ENCODE results near the gene DFFB. TPM values are rescaled to one million over a fixed set of nuclear protein-coding genes. Genes with fewer than 3 reads are reported as not detected.
A peak's percentile ranks its signal among the peaks of the same experiment; 100 is the strongest.
"Not testable (repeated sequence)": the region's sequence is repeated elsewhere in the genome, so short reads cannot be mapped to it uniquely, and the experiment has no call there.

DFFB gene, protein sequence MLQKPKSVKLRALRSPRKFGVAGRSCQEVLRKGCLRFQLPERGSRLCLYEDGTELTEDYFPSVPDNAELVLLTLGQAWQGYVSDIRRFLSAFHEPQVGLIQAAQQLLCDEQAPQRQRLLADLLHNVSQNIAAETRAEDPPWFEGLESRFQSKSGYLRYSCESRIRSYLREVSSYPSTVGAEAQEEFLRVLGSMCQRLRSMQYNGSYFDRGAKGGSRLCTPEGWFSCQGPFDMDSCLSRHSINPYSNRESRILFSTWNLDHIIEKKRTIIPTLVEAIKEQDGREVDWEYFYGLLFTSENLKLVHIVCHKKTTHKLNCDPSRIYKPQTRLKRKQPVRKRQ
- total RNA-seq, result 1 to 10 TPM; 7.6 to 9.2 (median 8.4) TPM
- long read RNA-seq, donor 1, partial matches to known transcripts, result 1 of 7 reads
- long read RNA-seq, donor 1, other reads (novel, unspliced or antisense), result 3 of 7 reads
- long read RNA-seq, donor 2, partial matches to known transcripts, result 0 of 3 reads
- long read RNA-seq, donor 2, other reads (novel, unspliced or antisense), result 2 of 3 reads

DNA sequence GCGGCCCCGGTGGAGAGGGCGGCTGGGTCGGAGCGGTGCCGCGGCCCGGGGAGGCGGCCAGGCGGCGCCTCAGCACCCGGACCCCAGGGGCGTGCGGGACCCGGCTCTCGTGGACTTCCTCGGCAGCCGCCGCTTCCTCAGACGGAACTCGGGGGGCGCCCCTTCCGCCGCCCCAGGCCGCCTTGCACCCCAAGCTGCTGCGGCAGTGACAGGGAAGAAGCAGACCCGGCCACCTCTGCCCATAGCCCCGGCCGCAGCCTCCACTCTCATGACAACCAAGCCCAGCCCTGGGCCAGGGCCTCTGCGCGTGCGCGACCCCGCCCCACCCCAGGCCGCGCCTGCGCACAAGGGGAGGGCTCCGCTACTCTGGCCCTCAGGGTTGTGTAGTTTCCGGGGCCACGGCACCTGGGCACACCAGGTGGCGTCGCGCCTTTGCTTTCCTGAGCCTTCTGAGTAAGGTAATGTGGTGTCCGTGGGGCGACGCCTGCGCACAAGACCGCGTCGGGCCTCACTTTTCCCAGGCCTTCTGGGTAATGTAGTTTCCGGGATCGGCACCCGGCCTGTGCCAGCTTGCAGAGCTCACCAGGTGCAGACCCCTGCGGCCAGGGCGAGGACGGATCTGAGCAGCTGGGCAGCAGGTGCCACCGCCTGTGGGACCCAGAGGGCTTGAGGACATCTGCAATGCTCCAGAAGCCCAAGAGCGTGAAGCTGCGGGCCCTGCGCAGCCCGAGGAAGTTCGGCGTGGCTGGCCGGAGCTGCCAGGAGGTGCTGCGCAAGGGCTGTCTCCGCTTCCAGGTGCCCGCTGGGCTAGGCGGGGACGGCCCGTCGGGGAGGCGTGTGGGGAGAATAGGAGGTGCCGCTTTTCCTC, at the start of gene DFFB, which contains the start of gene CEP104:
Gene DFFB, plus strand, starts transcription at position 554 of the 868 bp plus-strand sequence. Its CDS starts 128 bp downstream, at position 682.
Gene CEP104, minus strand, starts transcription at position 289 of the 868 bp plus-strand sequence. CDS start 4,804 bp downstream, outside the sequence.
- intact Hi-C loops (cut with DNase I, micrococcal nuclease), result no loop called here
- Histone ChIP-seq H3K9me3 (no peaks in the 10 kb centered on the region), H3K4me1 (ENCODE audit: low read depth) (peaks cover 17% of the 10 kb centered on the region), H3K36me3 (ENCODE audit: low read depth) (no peaks in the 10 kb centered on the region), H3K4me3 (peak within 1 kb of the TSS; percentile 83)
- peak; percentile 98 for DNase-seq
- ATAC-seq, result peak; percentile 98
- TF ChIP-seq, protein P1, sequence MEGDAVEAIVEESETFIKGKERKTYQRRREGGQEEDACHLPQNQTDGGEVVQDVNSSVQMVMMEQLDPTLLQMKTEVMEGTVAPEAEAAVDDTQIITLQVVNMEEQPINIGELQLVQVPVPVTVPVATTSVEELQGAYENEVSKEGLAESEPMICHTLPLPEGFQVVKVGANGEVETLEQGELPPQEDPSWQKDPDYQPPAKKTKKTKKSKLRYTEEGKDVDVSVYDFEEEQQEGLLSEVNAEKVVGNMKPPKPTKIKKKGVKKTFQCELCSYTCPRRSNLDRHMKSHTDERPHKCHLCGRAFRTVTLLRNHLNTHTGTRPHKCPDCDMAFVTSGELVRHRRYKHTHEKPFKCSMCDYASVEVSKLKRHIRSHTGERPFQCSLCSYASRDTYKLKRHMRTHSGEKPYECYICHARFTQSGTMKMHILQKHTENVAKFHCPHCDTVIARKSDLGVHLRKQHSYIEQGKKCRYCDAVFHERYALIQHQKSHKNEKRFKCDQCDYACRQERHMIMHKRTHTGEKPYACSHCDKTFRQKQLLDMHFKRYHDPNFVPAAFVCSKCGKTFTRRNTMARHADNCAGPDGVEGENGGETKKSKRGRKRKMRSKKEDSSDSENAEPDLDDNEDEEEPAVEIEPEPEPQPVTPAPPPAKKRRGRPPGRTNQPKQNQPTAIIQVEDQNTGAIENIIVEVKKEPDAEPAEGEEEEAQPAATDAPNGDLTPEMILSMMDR (IDR thresholded peaks at IDR 0.05), result peak; percentile 47

DNA sequence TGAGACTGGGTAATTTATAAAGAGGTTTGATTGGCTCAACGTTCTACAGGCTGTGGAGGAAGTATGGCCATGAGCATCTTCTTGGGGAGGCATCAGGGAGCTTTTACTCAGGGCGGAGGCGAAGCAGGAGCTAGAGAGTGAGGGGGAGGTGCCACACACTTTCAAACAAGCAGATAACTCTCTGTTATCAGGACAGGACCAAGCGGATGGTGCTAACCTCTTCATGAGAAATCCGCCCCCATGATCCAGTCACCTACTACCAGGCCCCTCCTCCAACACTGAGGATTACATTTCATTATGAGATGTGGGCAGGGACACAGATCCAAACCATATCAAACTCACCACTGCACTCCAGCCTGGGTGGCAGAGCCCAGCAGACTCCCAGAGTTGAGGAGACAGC, 49.5 kb upstream of the DFFB start:
- H3K4me3 ChIP-seq, result no peak overlapping the region
- TF ChIP-seq, protein P1 (IDR thresholded peaks at IDR 0.05), result no peak
- DNase-seq, result no peak
- no peak for ATAC-seq
- no peaks in the 10 kb centered on the region for H3K36me3 ChIP-seq (ENCODE audit: low read depth)
- H3K4me1 ChIP-seq (ENCODE audit: low read depth), result no peaks in the 10 kb centered on the region
- intact Hi-C loops (cut with DNase I, micrococcal nuclease), result no loop called here
- no peaks in the 10 kb centered on the region for H3K9me3 ChIP-seq

DNA sequence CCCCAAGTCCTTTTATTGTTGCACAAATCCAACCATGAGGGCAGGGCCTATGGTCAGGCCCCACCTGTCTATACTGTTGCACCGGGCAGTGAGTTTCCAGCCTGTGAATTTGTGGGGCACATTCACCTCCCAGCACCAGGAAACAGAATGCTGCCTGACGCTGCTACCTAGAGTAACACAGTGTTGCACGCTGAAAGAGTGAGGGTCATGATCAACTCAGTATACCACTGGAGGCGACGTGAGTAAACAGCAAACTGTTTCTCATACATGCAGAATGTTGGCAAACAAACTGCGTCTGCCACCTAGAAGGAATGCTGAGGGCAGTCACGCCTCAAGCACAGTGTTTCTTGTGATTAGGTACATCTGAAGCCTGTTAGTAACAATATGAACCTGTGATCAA, 47.6 kb upstream of the DFFB start:
- DNase-seq, result no peak
- intact Hi-C loops (cut with DNase I, micrococcal nuclease), result no loop called here

DNA sequence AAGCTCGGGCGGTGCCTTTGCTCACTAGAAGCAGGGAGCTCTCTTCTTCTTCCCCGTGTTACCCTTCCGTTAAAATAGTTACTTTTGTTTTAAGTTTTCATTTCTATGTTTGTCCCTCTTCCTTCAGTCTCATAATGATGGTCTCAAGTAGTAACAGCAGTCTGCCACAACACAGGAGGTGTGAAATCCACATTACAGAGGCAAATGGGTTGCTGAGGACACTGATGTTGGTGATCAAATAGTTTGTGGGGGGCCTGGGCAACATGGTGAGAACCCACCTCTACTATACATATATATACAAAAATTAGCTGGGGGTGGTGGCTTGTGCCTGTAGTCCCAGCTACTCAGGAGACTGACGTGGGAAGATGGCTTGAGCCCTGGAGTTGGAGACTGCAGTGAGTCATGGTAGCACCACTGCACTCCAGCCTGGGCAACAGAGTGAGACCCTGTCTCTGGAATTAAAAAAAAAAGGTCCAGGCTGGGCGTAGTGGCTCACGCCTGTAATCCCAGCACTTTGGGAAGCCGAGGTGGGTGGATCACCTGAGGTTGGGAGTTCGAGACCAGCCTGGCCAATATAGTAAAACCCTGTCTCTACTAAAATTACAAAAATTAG, 47.0 kb upstream of the DFFB start:
- H3K9me3 ChIP-seq; DNase-seq; intact Hi-C loops (cut with DNase I, micrococcal nuclease); H3K36me3 ChIP-seq (ENCODE audit: low read depth); H3K4me1 ChIP-seq (ENCODE audit: low read depth); H3K4me3 ChIP-seq; ATAC-seq: not testable (repeated sequence)

More for the DNA sequence above, 47.6 kb upstream of the DFFB start:
- no peaks in the 10 kb centered on the region for H3K9me3 ChIP-seq
- TF ChIP-seq, protein P1 (IDR thresholded peaks at IDR 0.05), result no peak
- no peaks in the 10 kb centered on the region for H3K4me1 ChIP-seq (ENCODE audit: low read depth)
- peak; percentile 22 for ATAC-seq
- no peak overlapping the region for H3K4me3 ChIP-seq
- H3K36me3 ChIP-seq (ENCODE audit: low read depth), result no peaks in the 10 kb centered on the region

DNA sequence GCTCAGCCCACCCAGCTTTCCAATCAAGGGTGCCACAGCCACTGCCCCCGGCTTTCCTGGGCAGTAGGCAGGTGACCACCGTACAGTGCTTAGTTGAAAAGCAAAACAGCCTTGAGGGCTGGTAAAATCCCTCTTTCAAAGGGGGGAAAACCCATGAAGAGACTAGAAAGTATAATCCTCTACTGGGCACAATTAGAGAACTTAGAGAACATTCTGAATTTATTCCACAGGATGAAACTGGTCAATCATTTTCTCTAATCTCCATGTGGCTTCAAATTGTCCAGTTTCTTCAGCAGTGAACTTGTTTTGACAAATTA, 45.7 kb upstream of the DFFB start:
- H3K36me3 ChIP-seq (ENCODE audit: low read depth), result no peaks in the 10 kb centered on the region
- H3K4me3 ChIP-seq, result no peak overlapping the region
- intact Hi-C loops (cut with DNase I, micrococcal nuclease), result no loop called here
- ATAC-seq (no peak), DNase-seq (no peak)
- no peaks in the 10 kb centered on the region for H3K9me3 ChIP-seq
- no peaks in the 10 kb centered on the region for H3K4me1 ChIP-seq (ENCODE audit: low read depth)
- TF ChIP-seq, protein P1 (IDR thresholded peaks at IDR 0.05), result no peak
